Spleen (tissue), 11 donors: ENCODE results near the gene GPR35. TPM values are rescaled to one million over a fixed set of nuclear protein-coding genes. Genes with fewer than 3 reads are reported as not detected.
A peak's percentile ranks its signal among the peaks of the same experiment; 100 is the strongest.

Source experiments
- DNase-seq: peaks from one replicate; pipeline ENCODE4 v3.0.0-alpha.2; 2020
- H3K27ac ChIP-seq, 8 donors: fragments of 200-600 bp; sonication (generic) in 7 of 8; 1 replicate in 4 of 8; 2 replicates in 4 of 8; pipeline versions ENCODE4 v1.5.0 to v1.8.0; 2016 to 2021; ENCODE audit warnings: inconsistent platforms in 4 of 8, mild to moderate bottlenecking in 4 of 8, moderate library complexity in 1 of 8
- H3K27me3 ChIP-seq, 7 donors: fragments of 200-600 bp; sonication (generic) in 6 of 7; replicated peaks in 1 of 7; 1 replicate in 4 of 7; 2 replicates in 3 of 7; pipeline versions ENCODE4 v1.5.0 to v1.8.0; 2016 to 2021; ENCODE audit warnings: inconsistent platforms in 3 of 7, mild to moderate bottlenecking in 1 of 7
- H3K36me3 ChIP-seq, 6 donors: fragments of 200-600 bp; sonication (generic) in 5 of 6; 1 replicate in 4 of 6; 2 replicates in 2 of 6; pipeline versions ENCODE4 v1.5.0 to v1.8.0; 2016 to 2021; ENCODE audit warnings: inconsistent platforms in 2 of 6
- H3K4me1 ChIP-seq, 6 donors: fragments of 200-600 bp; sonication (generic) in 5 of 6; 1 replicate in 3 of 6; 2 replicates in 3 of 6; pipeline versions ENCODE4 v1.5.0 to v1.8.0; 2016 to 2021; ENCODE audit warnings: inconsistent platforms in 3 of 6
- H3K4me3 ChIP-seq, 8 donors: fragments of 200-600 bp; sonication (generic) in 7 of 8; 1 replicate in 4 of 8; 2 replicates in 4 of 8; pipeline versions ENCODE4 v1.5.0 to v1.8.0; 2016 to 2021; ENCODE audit warnings: inconsistent platforms in 4 of 8, mild to moderate bottlenecking in 4 of 8, moderate library complexity in 2 of 8
- H3K9me3 ChIP-seq, 8 donors: fragments of 200-600 bp; sonication (generic) in 7 of 8; 1 replicate in 4 of 8; 2 replicates in 4 of 8; pipeline versions ENCODE4 v1.5.0 to v1.8.0; 2016 to 2021; ENCODE audit warnings: inconsistent platforms in 4 of 8
- CTCF ChIP-seq, 11 experiments: fragments of 200-600 bp in 7 of 11; fragments of 450-650 bp in 4 of 11; sonication (generic) in 4 of 11; IDR thresholded peaks in 8 of 11; conservative IDR thresholded peaks in 3 of 11; 1 replicate in 7 of 11; 2 replicates in 4 of 11; pipeline versions ENCODE4 v1.4.0 to v1.8.0; 2016 to 2021; ENCODE audit warnings: antibody characterized with exemption in 11 of 11, inconsistent platforms in 4 of 11, mild to moderate bottlenecking in 1 of 11
- POLR2A ChIP-seq, 3 donors: fragments of 450-650 bp; IDR thresholded peaks; one replicate each; pipeline ENCODE4 v1.5.1; 2017; ENCODE audit warnings: antibody characterized with exemption in 3 of 3, mild to moderate bottlenecking in 1 of 3
- POLR2AphosphoS5 ChIP-seq, 3 donors: sonication (generic); formaldehyde crosslinking; IDR thresholded peaks; one replicate each; pipeline ENCODE4 v1.5.1; 2017; ENCODE audit warnings: antibody characterized with exemption in 3 of 3
- WGBS, 5 donors: extraction: QIAGEN DNeasy Blood & Tissue Kit in 3 of 5; methylation state at CpG; one replicate each; pipeline versions ENCODE4 v1.1.5 to v1.1.7; 2013 to 2018; 5-methylcytosine and 5-hydroxymethylcytosine counted together
- intact Hi-C: fragments of 100-400 bp; cut with DNase I; formaldehyde crosslinking; loops from one replicate; pipeline ENCODE4 v1.15.0; 2023; ENCODE audit warnings: low total_unique reads
- polyA plus RNA-seq, 3 donors: library from polyadenylated mRNA; stranded (reverse); fragments of 200-250 nt; gene quantifications; one replicate each; pipeline ENCODE4 v1.2.1, GENCODE V29; 2013
- total RNA-seq, 7 donors: library from RNA; depleted of rRNA in 3 of 7; stranded (reverse); fragments of >200 nt in 3 of 7; fragmentation: NEBNext Ultra II Directional in 4 of 7; extraction: Animal tissue kit (Norgen Biotek cat#: 25700) in 4 of 7; gene quantifications; one replicate each; pipeline versions ENCODE4 v1.1.0 to v1.2.1, GENCODE V29; 2016 to 2021
- donor health status: healthy with polysubstance abuse.
- donor health status: DM: no; HTN: no; CAD: no; lungs with moderate emphysema.
- donor health status: DM: no; HTN: no; CAD: no.
- donor health status: Bipolar disorder and iron deficiency.
- donor health status: healthy.
- donor health status: DM: no; HTN: no; CAD: no.
- donor health status: DM: yes; HTN: yes; CAD: no.

Gene GPR35
- total and polyA plus RNA-seq, 10 donors = 7.4 to 25.3 (median 18.3) TPM

GRCh38 chr2:240635121-240635997 lies 10.1 kb downstream of the GPR35 start:
- Histone ChIP-seq H3K27ac (no peak overlapping the region), H3K4me1 (no peaks in the 10 kb centered on the region), H3K4me3 (no peak overlapping the region), H3K36me3 (peaks cover 0 to 21% (median under 1%) of the 10 kb centered on the region in 6 donors), H3K27me3 (no peaks in the 10 kb centered on the region), H3K9me3 (peaks cover 0 to 36% (median 24%) of the 10 kb centered on the region in 8 donors)
- intact Hi-C loops = no loop called here
- WGBS, 5 donors = 70 to 86% (median 83%) methylated on average over 2 to 6 of the region's 6 CpGs
- DNase-seq = peak; percentile 32
- TF ChIP-seq CTCF (IDR thresholded peaks at IDR 0.05 in 8 of 11, conservative IDR thresholded peaks at IDR 0.05 in 3 of 11) (no peak), POLR2AphosphoS5 (IDR thresholded peaks at IDR 0.05) (no peak), POLR2A (IDR thresholded peaks at IDR 0.05) (no peak)

- Histone ChIP-seq H3K36me3 (peaks cover 0 to 14% (median 0%) of the 10 kb centered on the region in 6 donors), H3K4me3 (no peak overlapping the region), H3K27me3 (no peaks in the 10 kb centered on the region), H3K27ac (no peak overlapping the region), H3K9me3 (peaks cover 0 to 36% (median 24%) of the 10 kb centered on the region in 8 donors), H3K4me1 (no peaks in the 10 kb centered on the region)
- 65 to 89% (median 88%) methylated on average over 1 to 3 of the region's 3 CpGs for WGBS, 5 donors
- intact Hi-C loops = no loop called here
- TF ChIP-seq POLR2A (IDR thresholded peaks at IDR 0.05) = no peak
- no peak for TF ChIP-seq POLR2AphosphoS5 (IDR thresholded peaks at IDR 0.05)
- TF ChIP-seq CTCF (IDR thresholded peaks at IDR 0.05 in 8 of 11, conservative IDR thresholded peaks at IDR 0.05 in 3 of 11) = no peak
- peak; percentile 54 for DNase-seq
These were observed 10.8 kb downstream of the GPR35 start for GRCh38 chr2:240635998-240636547.

GRCh38 chr2:240636563-240637115 lies 11.4 kb downstream of the GPR35 start:
- H3K4me1 ChIP-seq = no peaks in the 10 kb centered on the region
- 82 to 91% (median 86%) methylated on average over 10 to 11 of the region's 11 CpGs for WGBS, 5 donors
- H3K9me3 ChIP-seq = peaks cover 0 to 36% (median 24%) of the 10 kb centered on the region in 8 donors
- no peak overlapping the region for H3K4me3 ChIP-seq
- intact Hi-C loops = no loop called here
- H3K27me3 ChIP-seq = no peaks in the 10 kb centered on the region
- DNase-seq = peak; percentile 60
- no peak overlapping the region for H3K27ac ChIP-seq
- TF ChIP-seq POLR2AphosphoS5 (IDR thresholded peaks at IDR 0.05) (no peak), CTCF (IDR thresholded peaks at IDR 0.05 in 8 of 11, conservative IDR thresholded peaks at IDR 0.05 in 3 of 11) (no peak), POLR2A (IDR thresholded peaks at IDR 0.05) (no peak)
- H3K36me3 ChIP-seq = peaks cover 0 to 8% (median 0%) of the 10 kb centered on the region in 6 donors
